Kidney tubule cell (primary cell): ENCODE data around the gene CHRNA5.
"Not testable (repeated sequence)": the region's sequence is repeated elsewhere in the genome, so short reads cannot be mapped to it uniquely, and the experiment has no call there.

ENCODE experiments used
- DNase-seq: peaks from one replicate; pipeline ENCODE4 v3.0.0-alpha.2; 2018; ENCODE audit warnings: low spot score

CHRNA5 gene

GRCh38 chr15:78565097-78565950 is at the start of gene CHRNA5:
Gene CHRNA5, plus strand, starts transcription at chr15:78565520. Its CDS starts 200 bp downstream, at chr15:78565720.
- DNase-seq: peak; percentile 85

GRCh38 chr15:78520035-78520434 is 45.3 kb upstream of the CHRNA5 start:
- not testable (repeated sequence) for DNase-seq

GRCh38 chr15:78524230-78524629 is 41.1 kb upstream of the CHRNA5 start:
- DNase-seq: no peak

GRCh38 chr15:78527325-78527724 is 38.0 kb upstream of the CHRNA5 start:
- no peak for DNase-seq

GRCh38 chr15:78533331-78533730 is 32.0 kb upstream of the CHRNA5 start:
- DNase-seq: no peak

GRCh38 chr15:78536134-78536533 is 29.2 kb upstream of the CHRNA5 start:
- no peak for DNase-seq

- DNase-seq: no peak
Measured at GRCh38 chr15:78537266-78537905, 27.9 kb upstream of the CHRNA5 start.

- no peak for DNase-seq
Measured at GRCh38 chr15:78538358-78538757, 27.0 kb upstream of the CHRNA5 start.

GRCh38 chr15:78539464-78540140 is 25.7 kb upstream of the CHRNA5 start:
- not testable (repeated sequence) for DNase-seq

GRCh38 chr15:78540141-78540870 is 25.0 kb upstream of the CHRNA5 start, which contains the start of gene PSMA4:
Gene PSMA4, plus strand, starts transcription at chr15:78540444. Its CDS starts 1,484 bp downstream, at chr15:78541928.
- DNase-seq: peak; percentile 88

GRCh38 chr15:78540871-78541743 is 24.2 kb upstream of the CHRNA5 start:
- no peak for DNase-seq

- no peak for DNase-seq
Measured at GRCh38 chr15:78541744-78542034, 23.6 kb upstream of the CHRNA5 start.

GRCh38 chr15:78542647-78543046 is 22.7 kb upstream of the CHRNA5 start:
- no peak for DNase-seq

- DNase-seq: no peak
Measured at GRCh38 chr15:78550194-78550593, 15.1 kb upstream of the CHRNA5 start.

GRCh38 chr15:78550815-78551214 is 14.5 kb upstream of the CHRNA5 start:
- DNase-seq: no peak

GRCh38 chr15:78551902-78552301 is 13.4 kb upstream of the CHRNA5 start:
- no peak for DNase-seq

GRCh38 chr15:78552597-78552996 is 12.7 kb upstream of the CHRNA5 start:
- DNase-seq: no peak

- not testable (repeated sequence) for DNase-seq
Measured at GRCh38 chr15:78560201-78560600, 5.1 kb upstream of the CHRNA5 start.

- no peak for DNase-seq
Measured at GRCh38 chr15:78561490-78561889, 3.8 kb upstream of the CHRNA5 start.

GRCh38 chr15:78563092-78563491 is 2.2 kb upstream of the CHRNA5 start:
- no peak for DNase-seq

GRCh38 chr15:78564743-78565096 is 600 bp upstream of the CHRNA5 start:
- DNase-seq: no peak
